Lower lobe of right lung (tissue), 2 donors: ENCODE measurements around the gene CIPC. TPM values are rescaled to one million over a fixed set of nuclear protein-coding genes. Genes with fewer than 3 reads are reported as not detected.

Experiments used
- ATAC-seq, 2 donors: fragments of 200-7000 bp; cut with Tn5 transposase; one replicate each; pipeline ENCODE4 v1.9.1; 2020 to 2022; ENCODE audit warnings: mild to moderate bottlenecking in 2 of 2, moderate library complexity in 2 of 2
- DNase-seq: peaks from one replicate; pipeline ENCODE4 v3.0.0-alpha.2; 2020
- H3K27ac ChIP-seq: fragments of 200-600 bp; one replicate; pipeline ENCODE4 v1.8.0; 2022
- H3K27me3 ChIP-seq: fragments of 200-600 bp; one replicate; pipeline ENCODE4 v1.8.0; 2022; ENCODE audit warnings: low read depth
- H3K36me3 ChIP-seq: fragments of 200-600 bp; one replicate; pipeline ENCODE4 v1.8.0; 2022; ENCODE audit warnings: mild to moderate bottlenecking
- H3K4me1 ChIP-seq: fragments of 200-600 bp; one replicate; pipeline ENCODE4 v1.8.0; 2022
- H3K4me3 ChIP-seq: fragments of 200-600 bp; one replicate; pipeline ENCODE4 v1.8.0; 2022; ENCODE audit warnings: mild to moderate bottlenecking
- H3K9me3 ChIP-seq: fragments of 200-600 bp; one replicate; pipeline ENCODE4 v1.8.0; 2022
- intact Hi-C: fragments of 100-400 bp; cut with DNase I; formaldehyde crosslinking; loops from one replicate; pipeline ENCODE4 v1.11.0; 2022
- total RNA-seq: library from RNA; stranded (reverse); fragmentation: NEBNext Ultra II Directional; extraction: Animal tissue kit (Norgen Biotek cat#: 25700); gene quantifications from one replicate; pipeline ENCODE4 v1.2.1, GENCODE V29; 2021
- TF ChIP-seq, protein P1 (sequence below): fragments of 200-600 bp; IDR thresholded peaks from one replicate; pipeline ENCODE4 v1.8.0; 2022; ENCODE audit warnings: antibody characterized with exemption, mild to moderate bottlenecking
- donor health status: DM: no; HTN: yes; CAD: no; lungs with severe emphysema.

Gene CIPC
- total RNA-seq, 1 donor from 2014 or later, result 28.4 TPM

DNA sequence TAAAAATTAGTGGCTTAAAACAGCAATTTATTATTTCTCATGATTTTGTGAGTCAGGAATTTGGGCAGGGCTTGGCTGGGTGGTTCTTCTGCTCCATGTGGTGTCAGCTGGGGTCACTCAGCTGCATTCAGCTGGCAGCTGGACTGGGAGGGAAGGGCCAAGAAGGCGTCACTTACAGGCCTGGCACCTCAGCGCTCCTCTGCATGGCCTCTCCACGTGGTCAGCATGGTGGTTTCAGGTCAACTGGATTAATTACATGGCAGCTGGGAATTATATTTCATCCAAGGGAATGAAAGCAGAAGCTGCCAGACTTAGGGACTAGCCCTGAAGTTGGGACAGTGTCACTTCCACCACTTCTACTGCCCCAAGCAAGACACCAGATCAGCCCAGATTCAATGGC lies 42.1 kb upstream of the CIPC start:
- Histone ChIP-seq H3K4me1 (peaks cover 30% of the 10 kb centered on the region), H3K27ac (no peak overlapping the region), H3K27me3 (no peaks in the 10 kb centered on the region), H3K9me3 (peaks cover 7% of the 10 kb centered on the region), H3K4me3 (no peak overlapping the region), H3K36me3 (no peaks in the 10 kb centered on the region)
- ATAC-seq (no peak), DNase-seq (no peak)
- TF ChIP-seq, protein P1, sequence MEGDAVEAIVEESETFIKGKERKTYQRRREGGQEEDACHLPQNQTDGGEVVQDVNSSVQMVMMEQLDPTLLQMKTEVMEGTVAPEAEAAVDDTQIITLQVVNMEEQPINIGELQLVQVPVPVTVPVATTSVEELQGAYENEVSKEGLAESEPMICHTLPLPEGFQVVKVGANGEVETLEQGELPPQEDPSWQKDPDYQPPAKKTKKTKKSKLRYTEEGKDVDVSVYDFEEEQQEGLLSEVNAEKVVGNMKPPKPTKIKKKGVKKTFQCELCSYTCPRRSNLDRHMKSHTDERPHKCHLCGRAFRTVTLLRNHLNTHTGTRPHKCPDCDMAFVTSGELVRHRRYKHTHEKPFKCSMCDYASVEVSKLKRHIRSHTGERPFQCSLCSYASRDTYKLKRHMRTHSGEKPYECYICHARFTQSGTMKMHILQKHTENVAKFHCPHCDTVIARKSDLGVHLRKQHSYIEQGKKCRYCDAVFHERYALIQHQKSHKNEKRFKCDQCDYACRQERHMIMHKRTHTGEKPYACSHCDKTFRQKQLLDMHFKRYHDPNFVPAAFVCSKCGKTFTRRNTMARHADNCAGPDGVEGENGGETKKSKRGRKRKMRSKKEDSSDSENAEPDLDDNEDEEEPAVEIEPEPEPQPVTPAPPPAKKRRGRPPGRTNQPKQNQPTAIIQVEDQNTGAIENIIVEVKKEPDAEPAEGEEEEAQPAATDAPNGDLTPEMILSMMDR, result no peak
- intact Hi-C loops, result no loop called here

DNA sequence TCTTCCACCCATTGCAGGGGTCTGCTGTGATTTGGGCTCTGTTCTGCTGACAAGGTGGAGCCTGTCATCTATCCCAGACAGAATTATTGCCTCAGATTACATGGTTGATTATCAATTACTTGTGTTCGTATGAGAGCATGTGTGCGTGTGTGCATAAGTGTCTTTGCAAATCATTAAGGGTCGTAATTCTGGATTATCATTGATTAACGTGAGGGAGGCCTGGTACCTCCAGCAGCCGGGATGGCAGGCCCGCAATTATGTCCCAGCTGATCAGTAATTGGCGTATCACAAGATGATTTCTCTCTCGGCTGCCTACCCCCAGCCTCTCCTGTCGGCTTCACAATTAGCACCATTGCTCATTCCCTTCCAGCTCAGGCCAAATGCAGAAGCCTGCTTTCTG lies 39.9 kb upstream of the CIPC start:
- no peak overlapping the region for H3K4me3 ChIP-seq
- no peaks in the 10 kb centered on the region for H3K27me3 ChIP-seq
- peaks cover 11% of the 10 kb centered on the region for H3K4me1 ChIP-seq
- no peak for DNase-seq
- intact Hi-C loops, result no loop called here
- no peak overlapping the region for H3K27ac ChIP-seq
- peaks cover 7% of the 10 kb centered on the region for H3K9me3 ChIP-seq
- H3K36me3 ChIP-seq, result no peaks in the 10 kb centered on the region
- ATAC-seq, result no peak
- TF ChIP-seq, protein P1, result no peak

DNA sequence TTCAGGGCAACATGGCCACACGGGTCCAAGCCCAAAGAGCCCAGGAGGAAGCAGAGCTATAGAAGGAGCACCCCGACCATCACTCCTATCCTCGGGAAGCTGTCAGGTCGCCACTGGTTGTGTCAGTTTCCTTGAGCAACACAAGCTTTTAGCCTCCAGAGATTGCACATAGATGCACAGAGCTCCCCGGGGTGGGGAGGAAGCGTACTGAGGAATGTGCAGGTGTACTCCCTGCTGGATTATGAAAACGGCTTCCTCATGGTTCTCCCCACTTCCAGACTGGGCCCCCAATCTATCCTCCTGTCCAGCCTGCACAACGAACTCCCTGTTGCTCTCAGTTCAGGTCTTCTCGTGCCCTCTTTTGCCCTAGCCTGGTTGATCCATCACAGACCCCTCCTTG lies 39.3 kb upstream of the CIPC start:
- Histone ChIP-seq H3K4me3 (no peak overlapping the region), H3K27me3 (no peaks in the 10 kb centered on the region), H3K4me1 (peaks cover 9% of the 10 kb centered on the region), H3K36me3 (no peaks in the 10 kb centered on the region), H3K9me3 (peaks cover 7% of the 10 kb centered on the region), H3K27ac (no peak overlapping the region)
- ATAC-seq, result no peak
- DNase-seq, result no peak
- TF ChIP-seq, protein P1, result no peak
- intact Hi-C loops, result no loop called here

DNA sequence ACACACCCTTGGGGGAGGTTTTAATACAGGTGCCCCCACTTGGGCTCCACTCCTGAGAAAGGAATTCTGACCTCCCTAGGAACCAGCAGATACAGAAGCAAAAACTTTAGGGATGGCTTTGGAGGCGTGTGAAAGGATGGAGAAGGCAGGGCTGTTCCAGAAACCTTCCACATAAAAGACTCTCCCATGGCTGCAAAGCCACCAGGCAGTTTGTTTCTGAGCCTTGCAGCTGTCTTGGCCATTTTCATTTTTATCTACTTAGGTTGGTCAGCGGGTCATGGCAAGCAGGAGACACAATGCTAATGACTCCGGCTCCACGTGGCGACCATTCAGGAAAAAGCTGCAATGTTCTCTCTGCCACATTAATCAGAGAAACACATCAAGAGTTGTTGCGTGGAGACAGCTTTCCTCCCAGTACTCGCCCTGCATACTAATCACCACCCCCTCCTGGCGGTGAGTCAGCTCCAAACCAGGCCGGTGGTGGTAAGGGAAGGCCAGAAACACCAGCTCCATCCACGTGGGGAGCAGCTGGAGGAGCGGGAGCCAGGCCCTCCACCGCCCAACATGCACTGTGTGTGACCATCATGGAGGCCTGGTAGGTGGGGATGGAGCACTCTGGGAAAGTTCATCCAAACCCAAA lies 38.7 kb upstream of the CIPC start:
- intact Hi-C loops, result no loop called here
- H3K27me3 ChIP-seq, result no peaks in the 10 kb centered on the region
- DNase-seq (no peak), ATAC-seq (peak; percentile 43 to 46)
- H3K36me3 ChIP-seq, result no peaks in the 10 kb centered on the region
- peaks cover 7% of the 10 kb centered on the region for H3K9me3 ChIP-seq
- H3K4me1 ChIP-seq, result peaks cover 9% of the 10 kb centered on the region
- no peak overlapping the region for H3K27ac ChIP-seq
- no peak overlapping the region for H3K4me3 ChIP-seq
- TF ChIP-seq, protein P1, result no peak

DNA sequence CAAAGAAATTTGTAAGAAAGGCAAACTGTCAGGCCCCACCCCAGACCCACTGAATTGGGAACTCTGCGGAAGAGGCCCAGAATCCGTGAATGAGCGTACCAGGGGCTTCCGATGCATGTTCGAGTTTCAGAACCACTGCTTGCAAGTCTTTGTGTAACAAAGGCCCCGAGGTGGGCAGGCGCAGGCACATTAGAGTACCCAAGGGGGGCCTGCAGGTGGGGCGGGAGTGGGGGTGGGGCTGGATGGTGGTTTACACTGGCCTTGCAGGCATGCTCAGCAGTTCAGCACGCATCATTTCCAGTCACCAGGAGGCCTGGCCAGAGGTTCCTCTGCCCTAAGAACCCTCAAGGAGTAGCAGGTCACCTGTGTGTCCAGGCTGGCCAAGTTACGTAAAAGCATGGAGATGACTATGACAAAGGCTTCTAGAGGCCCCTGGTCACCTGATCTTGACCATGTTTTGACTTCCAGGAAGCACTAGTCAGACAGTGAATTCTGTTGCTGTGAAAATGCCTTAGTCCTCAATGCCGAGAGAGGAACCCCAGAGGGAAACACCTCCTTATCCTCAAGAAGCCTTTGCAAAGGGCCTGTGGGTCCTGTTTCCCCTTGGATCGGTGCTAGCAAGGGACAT lies 36.3 kb upstream of the CIPC start:
- peaks cover 14% of the 10 kb centered on the region for H3K4me1 ChIP-seq
- ATAC-seq (no peak), DNase-seq (no peak)
- intact Hi-C loops, result no loop called here
- no peak overlapping the region for H3K27ac ChIP-seq
- no peaks in the 10 kb centered on the region for H3K36me3 ChIP-seq
- no peaks in the 10 kb centered on the region for H3K9me3 ChIP-seq
- TF ChIP-seq, protein P1, result no peak
- H3K27me3 ChIP-seq, result no peaks in the 10 kb centered on the region
- no peak overlapping the region for H3K4me3 ChIP-seq
